ENCODE results near the gene MOCOS.

The MOCOS gene

GRCh38 chr18:36303211-36303844 is 116.0 kb downstream of the MOCOS start:
- Histone ChIP-seq H3K4me3 (ENCODE audit: low read depth, low read length) (no peak overlapping the region), H3K9me3 (no peaks in the 10 kb centered on the region), H3K36me3 (no peaks in the 10 kb centered on the region), H3K4me1 (no peaks in the 10 kb centered on the region), H3K27me3 (0 out of 2 replicates have a peak, but pooled peaks cover 3% of the 10 kb centered on the region)
- TF ChIP-seq CTCF (IDR thresholded peaks at IDR 0.05; ENCODE audit: low read depth, low read length) = no peak
- no peak for DNase-seq

GRCh38 chr18:36304723-36305122 is 117.4 kb downstream of the MOCOS start:
- DNase-seq = no peak
- H3K4me3 ChIP-seq (ENCODE audit: low read depth, low read length) = no peak overlapping the region
- no peaks in the 10 kb centered on the region for H3K27me3 ChIP-seq
- no peaks in the 10 kb centered on the region for H3K9me3 ChIP-seq
- no peak for TF ChIP-seq CTCF (IDR thresholded peaks at IDR 0.05; ENCODE audit: low read depth, low read length)
- no peaks in the 10 kb centered on the region for H3K4me1 ChIP-seq
- no peaks in the 10 kb centered on the region for H3K36me3 ChIP-seq

GRCh38 chr18:36305375-36305774 is 118.1 kb downstream of the MOCOS start:
- Histone ChIP-seq H3K9me3 (no peaks in the 10 kb centered on the region), H3K4me3 (ENCODE audit: low read depth, low read length) (no peak overlapping the region), H3K27me3 (no peaks in the 10 kb centered on the region), H3K4me1 (no peaks in the 10 kb centered on the region), H3K36me3 (no peaks in the 10 kb centered on the region)
- no peak for DNase-seq
- TF ChIP-seq CTCF (IDR thresholded peaks at IDR 0.05; ENCODE audit: low read depth, low read length) = no peak

GRCh38 chr18:36307513-36307912 is 120.2 kb downstream of the MOCOS start:
- Histone ChIP-seq H3K4me1 (no peaks in the 10 kb centered on the region), H3K4me3 (ENCODE audit: low read depth, low read length) (no peak overlapping the region), H3K9me3 (no peaks in the 10 kb centered on the region), H3K36me3 (no peaks in the 10 kb centered on the region), H3K27me3 (no peaks in the 10 kb centered on the region)
- DNase-seq = no peak
- no peak for TF ChIP-seq CTCF (IDR thresholded peaks at IDR 0.05; ENCODE audit: low read depth, low read length)

GRCh38 chr18:36308711-36309435 is 121.6 kb downstream of the MOCOS start:
- no peaks in the 10 kb centered on the region for H3K36me3 ChIP-seq
- no peak for TF ChIP-seq CTCF (IDR thresholded peaks at IDR 0.05; ENCODE audit: low read depth, low read length)
- no peak for DNase-seq
- no peaks in the 10 kb centered on the region for H3K9me3 ChIP-seq
- H3K4me1 ChIP-seq = no peaks in the 10 kb centered on the region
- no peak overlapping the region for H3K4me3 ChIP-seq (ENCODE audit: low read depth, low read length)
- no peaks in the 10 kb centered on the region for H3K27me3 ChIP-seq
